Activated T-cell treated with anti-CD3 and anti-CD28 coated beads, Interleukin-2, amount 50 U/mL, for 72 hours (primary cell): ENCODE data around the gene TOPAZ1. TPM values are rescaled to one million over a fixed set of nuclear protein-coding genes. Genes with fewer than 3 reads are reported as not detected.

ENCODE experiments used
- ATAC-seq, 2 donors: fragments of 150-1000 bp; cut with Tn5 transposase; replicated peaks in 1 of 2; 2 replicates each; pipeline ENCODE4 v1.10.0; 2021; ENCODE audit warnings: moderate library complexity in 2 of 2, mild to moderate bottlenecking in 1 of 2
- DNase-seq, 2 donors: peaks; one replicate each; pipeline ENCODE4 v3.0.0; 2021 to 2022; ENCODE audit warnings: mixed read lengths in 1 of 2
- H3K27ac Mint-ChIP-seq: one replicate; pipeline ENCODE4 v1.8.0; 2022; ENCODE audit warnings: mild to moderate bottlenecking, moderate library complexity, mixed read lengths
- H3K27me3 Mint-ChIP-seq: one replicate; pipeline ENCODE4 v1.8.0; 2022; ENCODE audit warnings: low read depth, mixed read lengths
- H3K36me3 Mint-ChIP-seq, 2 donors: one replicate each; pipeline ENCODE4 v1.8.0; 2022; ENCODE audit warnings: mixed read lengths in 2 of 2, mild to moderate bottlenecking in 1 of 2; ENCODE audit not compliant: insufficient read depth in 2 of 2
- H3K4me1 Mint-ChIP-seq: one replicate; pipeline ENCODE4 v1.8.0; 2022; ENCODE audit warnings: low read depth, mixed read lengths
- H3K4me3 Mint-ChIP-seq, 2 donors: one replicate each; pipeline ENCODE4 v1.8.0; 2022; ENCODE audit warnings: mild to moderate bottlenecking in 2 of 2, mixed read lengths in 2 of 2, moderate library complexity in 2 of 2
- H3K9me3 Mint-ChIP-seq, 2 donors: one replicate each; pipeline ENCODE4 v1.8.0; 2022; ENCODE audit warnings: mixed read lengths in 2 of 2
- total RNA-seq, 2 donors: library from RNA; stranded (reverse); gene quantifications; one replicate each; pipeline ENCODE4 v1.2.3, GENCODE V29; 2022

TOPAZ1 gene
- total RNA-seq, 2 donors from 2014 or later: not detected

GRCh38 chr3:44265815-44266214 lies 24.1 kb downstream of the TOPAZ1 start:
- H3K4me1 Mint-ChIP-seq: peaks cover 7% of the 10 kb centered on the region
- ATAC-seq (no peak), DNase-seq (no peak)
- H3K36me3 Mint-ChIP-seq: no peaks in the 10 kb centered on the region
- H3K27me3 Mint-ChIP-seq: no peaks in the 10 kb centered on the region
- no peak overlapping the region for H3K27ac Mint-ChIP-seq
- H3K9me3 Mint-ChIP-seq: no peaks in the 10 kb centered on the region
- H3K4me3 Mint-ChIP-seq: peak overlapping the region in 1 of 2 donors; percentile 24

GRCh38 chr3:44272191-44272590 lies 30.5 kb downstream of the TOPAZ1 start:
- H3K27me3 Mint-ChIP-seq: no peaks in the 10 kb centered on the region
- no peak overlapping the region for H3K27ac Mint-ChIP-seq
- DNase-seq (no peak), ATAC-seq (no peak)
- peaks cover 1 to 4% of the 10 kb centered on the region in 2 donors for H3K9me3 Mint-ChIP-seq
- no peaks in the 10 kb centered on the region for H3K4me1 Mint-ChIP-seq
- peaks cover 0 to 2% of the 10 kb centered on the region in 2 donors for H3K36me3 Mint-ChIP-seq
- no peak overlapping the region for H3K4me3 Mint-ChIP-seq

- Mint-ChIP-seq H3K36me3 (peaks cover 0 to under 1% of the 10 kb centered on the region in 2 donors), H3K27ac (no peak overlapping the region), H3K4me3 (no peak overlapping the region), H3K4me1 (no peaks in the 10 kb centered on the region), H3K27me3 (peaks cover 24% of the 10 kb centered on the region), H3K9me3 (peaks cover 1 to 7% of the 10 kb centered on the region in 2 donors)
- no peak for ATAC-seq
- no peak for DNase-seq
Observed at GRCh38 chr3:44277925-44278324, 36.2 kb downstream of the TOPAZ1 start.

GRCh38 chr3:44280077-44280476 lies 38.4 kb downstream of the TOPAZ1 start:
- Mint-ChIP-seq H3K27me3 (peaks cover 24% of the 10 kb centered on the region), H3K4me1 (no peaks in the 10 kb centered on the region), H3K4me3 (no peak overlapping the region), H3K36me3 (no peaks in the 10 kb centered on the region), H3K9me3 (peaks cover 1 to 7% of the 10 kb centered on the region in 2 donors), H3K27ac (no peak overlapping the region)
- ATAC-seq: no peak
- DNase-seq: no peak

GRCh38 chr3:44280631-44281030 lies 38.9 kb downstream of the TOPAZ1 start:
- peaks cover 24% of the 10 kb centered on the region for H3K27me3 Mint-ChIP-seq
- DNase-seq: no peak
- H3K27ac Mint-ChIP-seq: no peak overlapping the region
- H3K9me3 Mint-ChIP-seq: peaks cover 0 to 7% of the 10 kb centered on the region in 2 donors
- H3K4me3 Mint-ChIP-seq: no peak overlapping the region
- no peak for ATAC-seq
- no peaks in the 10 kb centered on the region for H3K4me1 Mint-ChIP-seq
- no peaks in the 10 kb centered on the region for H3K36me3 Mint-ChIP-seq

- Mint-ChIP-seq H3K27ac (no peak overlapping the region), H3K9me3 (no peaks in the 10 kb centered on the region), H3K36me3 (no peaks in the 10 kb centered on the region), H3K4me3 (no peak overlapping the region), H3K4me1 (no peaks in the 10 kb centered on the region), H3K27me3 (peaks cover 24% of the 10 kb centered on the region)
- DNase-seq: peak in 1 of 2 donors; percentile 2
- peak; percentile 56 to 57 for ATAC-seq
Observed at GRCh38 chr3:44284949-44285348, 43.3 kb downstream of the TOPAZ1 start.

GRCh38 chr3:44289882-44290462 lies 48.3 kb downstream of the TOPAZ1 start:
- H3K36me3 Mint-ChIP-seq: no peaks in the 10 kb centered on the region
- no peak overlapping the region for H3K27ac Mint-ChIP-seq
- DNase-seq (no peak), ATAC-seq (no peak)
- no peaks in the 10 kb centered on the region for H3K4me1 Mint-ChIP-seq
- no peak overlapping the region for H3K4me3 Mint-ChIP-seq
- no peaks in the 10 kb centered on the region for H3K9me3 Mint-ChIP-seq
- H3K27me3 Mint-ChIP-seq: peaks cover 27% of the 10 kb centered on the region

GRCh38 chr3:44292276-44292675 lies 50.6 kb downstream of the TOPAZ1 start:
- DNase-seq (no peak), ATAC-seq (no peak)
- Mint-ChIP-seq H3K4me3 (no peak overlapping the region), H3K9me3 (no peaks in the 10 kb centered on the region), H3K36me3 (no peaks in the 10 kb centered on the region), H3K4me1 (no peaks in the 10 kb centered on the region), H3K27ac (no peak overlapping the region), H3K27me3 (peaks cover 38% of the 10 kb centered on the region)

GRCh38 chr3:44292947-44293346 lies 51.3 kb downstream of the TOPAZ1 start:
- Mint-ChIP-seq H3K36me3 (no peaks in the 10 kb centered on the region), H3K27me3 (peaks cover 42% of the 10 kb centered on the region), H3K9me3 (no peaks in the 10 kb centered on the region), H3K27ac (no peak overlapping the region), H3K4me1 (no peaks in the 10 kb centered on the region), H3K4me3 (no peak overlapping the region)
- DNase-seq (no peak), ATAC-seq (no peak)

GRCh38 chr3:44297255-44297654 lies 55.6 kb downstream of the TOPAZ1 start:
- ATAC-seq (no peak), DNase-seq (no peak)
- no peaks in the 10 kb centered on the region for H3K9me3 Mint-ChIP-seq
- H3K4me3 Mint-ChIP-seq: no peak overlapping the region
- H3K36me3 Mint-ChIP-seq: no peaks in the 10 kb centered on the region
- peaks cover 9% of the 10 kb centered on the region for H3K4me1 Mint-ChIP-seq
- no peak overlapping the region for H3K27ac Mint-ChIP-seq
- peaks cover 26% of the 10 kb centered on the region for H3K27me3 Mint-ChIP-seq

- H3K27me3 Mint-ChIP-seq: peaks cover 14% of the 10 kb centered on the region
- ATAC-seq (peak; percentile 29 to 44), DNase-seq (no peak)
- no peaks in the 10 kb centered on the region for H3K9me3 Mint-ChIP-seq
- H3K4me1 Mint-ChIP-seq: peaks cover 9% of the 10 kb centered on the region
- no peak overlapping the region for H3K4me3 Mint-ChIP-seq
- H3K36me3 Mint-ChIP-seq: no peaks in the 10 kb centered on the region
- H3K27ac Mint-ChIP-seq: no peak overlapping the region
Observed at GRCh38 chr3:44301746-44302145, 60.1 kb downstream of the TOPAZ1 start.

GRCh38 chr3:44309500-44309899 lies 67.8 kb downstream of the TOPAZ1 start:
- no peaks in the 10 kb centered on the region for H3K4me1 Mint-ChIP-seq
- no peak overlapping the region for H3K4me3 Mint-ChIP-seq
- H3K27me3 Mint-ChIP-seq: peaks cover 6% of the 10 kb centered on the region
- no peaks in the 10 kb centered on the region for H3K9me3 Mint-ChIP-seq
- no peak overlapping the region for H3K27ac Mint-ChIP-seq
- no peak for ATAC-seq
- H3K36me3 Mint-ChIP-seq: peaks cover 0 to 1% of the 10 kb centered on the region in 2 donors
- DNase-seq: no peak

GRCh38 chr3:44318891-44319311 lies 77.2 kb downstream of the TOPAZ1 start:
- no peak overlapping the region for H3K27ac Mint-ChIP-seq
- DNase-seq: no peak

GRCh38 chr3:44321335-44321734 lies 79.6 kb downstream of the TOPAZ1 start:
- H3K27ac Mint-ChIP-seq: no peak overlapping the region
- no peak for ATAC-seq

More at GRCh38 chr3:44318891-44319311, 77.2 kb downstream of the TOPAZ1 start:
- Mint-ChIP-seq H3K4me1 (no peaks in the 10 kb centered on the region), H3K27me3 (peaks cover 8% of the 10 kb centered on the region), H3K36me3 (no peaks in the 10 kb centered on the region), H3K4me3 (no peak overlapping the region), H3K9me3 (no peaks in the 10 kb centered on the region)
- ATAC-seq: no peak

More at GRCh38 chr3:44321335-44321734, 79.6 kb downstream of the TOPAZ1 start:
- H3K4me3 Mint-ChIP-seq: no peak overlapping the region
- H3K4me1 Mint-ChIP-seq: no peaks in the 10 kb centered on the region
- no peaks in the 10 kb centered on the region for H3K9me3 Mint-ChIP-seq
- peaks cover 6% of the 10 kb centered on the region for H3K27me3 Mint-ChIP-seq
- H3K36me3 Mint-ChIP-seq: no peaks in the 10 kb centered on the region
- DNase-seq: no peak
